Stimulated activated CD4-positive, alpha-beta T cell treated with anti-CD3 and anti-CD28 coated beads, Interleukin-1b, Interleukin-23, amount 100 ng/mL, for 24 hours (primary cell): Measurements from ENCODE around the gene GPR137.
"Not testable (repeated sequence)": the region's sequence is repeated elsewhere in the genome, so short reads cannot be mapped to it uniquely, and the experiment has no call there.

Experiments
- DNase-seq, 4 experiments: peaks; one replicate each; pipeline ENCODE4 v3.0.0-alpha.2; 2020; ENCODE audit warnings: low read depth in 4 of 4, low spot score in 1 of 4

GPR137 gene

GRCh38 chr11:64299847-64300648, 14.4 kb downstream of the GPR137 start, which contains the start of gene CATSPERZ:
CATSPERZ (plus strand) TSS chr11:64300358; CDS start chr11:64300411, 53 bp downstream.
- no peak for DNase-seq

- DNase-seq, result no peak
Measured at GRCh38 chr11:64303109-64304031, 17.7 kb downstream of the GPR137 start.

- no peak for DNase-seq
Measured at GRCh38 chr11:64304032-64304315, 18.3 kb downstream of the GPR137 start.

- DNase-seq, result peak; percentile 90 to 97 (median 96)
Measured at GRCh38 chr11:64304316-64305072, 18.8 kb downstream of the GPR137 start.

DNA sequence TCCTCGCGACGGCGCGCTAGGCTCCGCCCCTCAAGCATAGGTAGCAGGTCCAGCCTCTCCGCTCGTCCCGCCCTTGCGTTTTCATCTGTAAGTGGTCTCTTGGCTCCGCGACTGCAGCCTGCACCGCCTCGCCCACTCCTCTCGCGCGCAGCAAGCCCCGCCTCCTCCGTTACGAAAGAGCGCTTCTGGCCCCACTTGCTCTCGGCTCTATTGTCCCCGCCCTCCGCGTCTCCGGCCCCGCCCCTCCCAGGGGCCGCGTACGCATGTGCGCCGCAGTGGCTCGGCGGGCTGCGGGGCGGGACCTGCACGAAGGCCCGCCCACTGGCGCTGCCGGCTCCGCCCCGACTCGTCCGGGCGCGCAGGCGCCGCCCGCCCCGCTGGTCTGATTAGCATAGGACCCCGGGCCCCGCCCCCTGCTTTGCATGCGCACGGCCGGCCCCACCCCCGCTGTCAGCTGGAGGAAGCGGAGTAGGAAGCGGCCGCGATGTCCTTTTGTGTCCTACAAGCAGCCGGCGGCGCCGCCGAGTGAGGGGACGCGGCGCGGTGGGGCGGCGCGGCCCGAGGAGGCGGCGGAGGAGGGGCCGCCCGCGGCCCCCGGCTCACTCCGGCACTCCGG, 19.5 kb downstream of the GPR137 start, which contains the start of gene ESRRA:
ESRRA (plus strand) TSS at position 450 of the 616 bp plus-strand sequence. CDS start 1,656 bp downstream, outside the sequence.
- DNase-seq, result peak; percentile 99 to 100 (median 100)

GRCh38 chr11:64305691-64306562, 20.3 kb downstream of the GPR137 start:
- peak; percentile 32 to 59 (median 52) for DNase-seq

- DNase-seq, result no peak
Measured at GRCh38 chr11:64306563-64306875, 20.9 kb downstream of the GPR137 start.

DNA sequence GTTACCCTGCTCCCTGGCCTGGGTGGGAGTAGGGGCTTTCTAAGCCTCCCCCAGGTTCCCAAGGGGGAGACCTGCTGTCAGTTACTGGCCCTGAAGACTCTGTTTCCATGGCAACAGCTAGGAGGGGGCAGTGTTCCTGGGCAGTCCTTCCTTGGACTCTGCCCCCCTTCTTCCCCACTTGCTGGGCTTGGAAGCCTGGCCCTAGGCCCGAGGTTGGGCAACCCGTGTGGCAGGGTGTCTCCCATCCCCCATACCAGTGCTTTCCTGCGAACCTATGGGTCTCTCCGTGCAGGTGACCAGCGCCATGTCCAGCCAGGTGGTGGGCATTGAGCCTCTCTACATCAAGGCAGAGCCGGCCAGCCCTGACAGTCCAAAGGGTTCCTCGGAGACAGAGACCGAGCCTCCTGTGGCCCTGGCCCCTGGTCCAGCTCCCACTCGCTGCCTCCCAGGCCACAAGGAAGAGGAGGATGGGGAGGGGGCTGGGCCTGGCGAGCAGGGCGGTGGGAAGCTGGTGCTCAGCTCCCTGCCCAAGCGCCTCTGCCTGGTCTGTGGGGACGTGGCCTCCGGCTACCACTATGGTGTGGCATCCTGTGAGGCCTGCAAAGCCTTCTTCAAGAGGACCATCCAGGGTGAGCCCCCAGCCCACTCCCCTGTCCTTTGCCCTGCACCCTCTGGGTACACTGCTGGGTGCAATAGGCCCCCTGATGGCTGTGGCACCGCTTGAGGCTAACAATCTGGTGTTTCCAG, 21.4 kb downstream of the GPR137 start:
- DNase-seq, result no peak

- not testable (repeated sequence) for DNase-seq
Measured at GRCh38 chr11:64307795-64308194, 22.1 kb downstream of the GPR137 start.

GRCh38 chr11:64312947-64313346, 27.3 kb downstream of the GPR137 start:
- no peak for DNase-seq

DNA sequence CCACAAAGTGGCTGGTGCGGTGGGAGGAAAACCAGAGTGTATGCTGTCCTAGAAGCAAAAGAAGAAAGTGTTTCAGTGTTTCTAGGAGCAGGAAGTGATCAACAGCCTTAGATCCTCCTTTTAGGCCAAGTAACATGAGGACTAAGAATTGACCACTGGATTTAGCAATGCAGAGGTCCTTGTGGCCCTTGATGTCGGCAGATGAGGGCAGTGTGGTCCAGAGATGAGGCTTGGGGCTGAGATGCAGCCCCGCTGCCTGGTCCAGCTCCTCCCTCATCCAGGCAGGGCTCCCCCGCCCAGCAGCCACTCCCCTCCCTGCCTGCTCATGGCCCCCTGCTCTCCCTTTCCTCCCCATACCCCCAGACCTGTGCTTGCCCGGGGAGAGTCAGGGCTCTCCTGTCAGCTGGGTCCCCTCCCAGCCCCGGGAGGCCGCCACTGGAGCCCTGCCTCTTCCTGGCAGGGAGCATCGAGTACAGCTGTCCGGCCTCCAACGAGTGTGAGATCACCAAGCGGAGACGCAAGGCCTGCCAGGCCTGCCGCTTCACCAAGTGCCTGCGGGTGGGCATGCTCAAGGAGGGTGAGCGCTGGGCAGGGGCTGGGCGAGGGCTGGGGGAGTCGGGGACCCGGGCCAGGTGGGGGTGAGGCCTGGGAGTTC, 28.0 kb downstream of the GPR137 start:
- no peak for DNase-seq

DNA sequence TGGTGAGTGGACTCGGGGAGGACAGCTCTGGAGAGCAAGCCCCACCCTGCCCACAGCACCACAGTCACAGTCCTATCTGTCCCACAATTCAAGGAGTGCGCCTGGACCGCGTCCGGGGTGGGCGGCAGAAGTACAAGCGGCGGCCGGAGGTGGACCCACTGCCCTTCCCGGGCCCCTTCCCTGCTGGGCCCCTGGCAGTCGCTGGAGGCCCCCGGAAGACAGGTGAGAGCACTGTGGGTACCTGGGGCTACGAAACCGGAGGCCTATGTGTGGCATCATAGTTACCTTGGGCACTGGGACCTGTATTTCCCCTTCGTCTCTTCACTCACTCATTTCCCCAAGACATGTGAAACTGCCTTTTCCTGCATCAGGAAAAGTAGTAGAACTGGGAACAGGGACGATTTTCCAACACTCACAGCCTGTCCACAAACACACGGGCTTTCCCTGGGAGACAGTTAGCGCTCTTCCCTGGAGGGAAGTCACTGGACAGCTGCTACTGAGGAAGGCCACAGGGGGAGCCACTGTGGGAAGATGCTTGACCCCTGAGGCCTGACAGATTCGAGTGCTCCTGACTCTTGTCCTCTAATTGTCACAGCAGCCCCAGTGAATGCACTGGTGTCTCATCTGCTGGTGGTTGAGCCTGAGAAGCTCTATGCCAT, 28.6 kb downstream of the GPR137 start:
- no peak for DNase-seq

- DNase-seq, result no peak
Measured at GRCh38 chr11:64314805-64315561, 29.3 kb downstream of the GPR137 start.

DNA sequence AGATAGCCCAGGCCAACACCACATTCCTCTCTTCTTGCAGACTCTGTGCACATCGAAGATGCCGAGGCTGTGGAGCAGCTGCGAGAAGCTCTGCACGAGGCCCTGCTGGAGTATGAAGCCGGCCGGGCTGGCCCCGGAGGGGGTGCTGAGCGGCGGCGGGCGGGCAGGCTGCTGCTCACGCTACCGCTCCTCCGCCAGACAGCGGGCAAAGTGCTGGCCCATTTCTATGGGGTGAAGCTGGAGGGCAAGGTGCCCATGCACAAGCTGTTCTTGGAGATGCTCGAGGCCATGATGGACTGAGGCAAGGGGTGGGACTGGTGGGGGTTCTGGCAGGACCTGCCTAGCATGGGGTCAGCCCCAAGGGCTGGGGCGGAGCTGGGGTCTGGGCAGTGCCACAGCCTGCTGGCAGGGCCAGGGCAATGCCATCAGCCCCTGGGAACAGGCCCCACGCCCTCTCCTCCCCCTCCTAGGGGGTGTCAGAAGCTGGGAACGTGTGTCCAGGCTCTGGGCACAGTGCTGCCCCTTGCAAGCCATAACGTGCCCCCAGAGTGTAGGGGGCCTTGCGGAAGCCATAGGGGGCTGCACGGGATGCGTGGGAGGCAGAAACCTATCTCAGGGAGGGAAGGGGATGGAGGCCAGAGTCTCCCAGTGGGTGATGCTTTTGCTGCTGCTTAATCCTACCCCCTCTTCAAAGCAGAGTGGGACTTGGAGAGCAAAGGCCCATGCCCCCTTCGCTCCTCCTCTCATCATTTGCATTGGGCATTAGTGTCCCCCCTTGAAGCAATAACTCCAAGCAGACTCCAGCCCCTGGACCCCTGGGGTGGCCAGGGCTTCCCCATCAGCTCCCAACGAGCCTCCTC, 30.2 kb downstream of the GPR137 start:
- not testable (repeated sequence) for DNase-seq

- no peak for DNase-seq
Measured at GRCh38 chr11:64316672-64317324, 31.1 kb downstream of the GPR137 start.
